Chondrocyte (in vitro differentiated cells): ENCODE results near the gene EDEM3. TPM values are rescaled to one million over a fixed set of nuclear protein-coding genes. Genes with fewer than 3 reads are reported as not detected.
"Not testable (repeated sequence)": the region's sequence is repeated elsewhere in the genome, so short reads cannot be mapped to it uniquely, and the experiment has no call there.

Experiments
- DNase-seq: peaks from one replicate; pipeline ENCODE4 v3.0.0; 2021; ENCODE audit warnings: mixed read lengths, low spot score
- H3K27ac Mint-ChIP-seq: one replicate; pipeline ENCODE4 v1.8.0; 2021; ENCODE audit warnings: mild to moderate bottlenecking, moderate library complexity, mixed read lengths; ENCODE audit not compliant: unreplicated experiment
- H3K27me3 Mint-ChIP-seq: 2 replicates; pipeline ENCODE4 v1.8.0; 2021; ENCODE audit warnings: low read depth, mixed read lengths
- H3K36me3 Mint-ChIP-seq: 2 replicates; pipeline ENCODE4 v1.8.0; 2021; ENCODE audit warnings: low read depth, mixed read lengths
- H3K4me1 Mint-ChIP-seq: 2 replicates; pipeline ENCODE4 v1.8.0; 2021; ENCODE audit warnings: low read depth, mild to moderate bottlenecking, mixed read lengths
- H3K4me3 Mint-ChIP-seq: one replicate; pipeline ENCODE4 v1.8.0; 2021; ENCODE audit warnings: mild to moderate bottlenecking, moderate library complexity, mixed read lengths; ENCODE audit not compliant: unreplicated experiment
- H3K9me3 Mint-ChIP-seq: 2 replicates; pipeline ENCODE4 v1.8.0; 2021; ENCODE audit warnings: low read depth, mixed read lengths
- CTCF ChIP-seq: fragments of 200-600 bp; sonication (generic); IDR thresholded peaks from 2 replicates; pipeline ENCODE4 v1.5.0; 2021; ENCODE audit warnings: antibody characterized with exemption, mild to moderate bottlenecking, moderate library complexity
- total RNA-seq: library from RNA; stranded (reverse); gene quantifications from 3 replicates; pipeline ENCODE4 v1.2.1, GENCODE V29; 2021

EDEM3 gene
- total RNA-seq, 1 donor from 2014 or later, result 31.6 TPM

- H3K4me3 Mint-ChIP-seq, result no peak overlapping the region
- peaks cover 6% of the 10 kb centered on the region for H3K4me1 Mint-ChIP-seq
- H3K27ac Mint-ChIP-seq, result no peak overlapping the region
- H3K27me3 Mint-ChIP-seq, result no peaks in the 10 kb centered on the region
- H3K9me3 Mint-ChIP-seq, result peaks cover 3% of the 10 kb centered on the region
- no peak for TF ChIP-seq CTCF
- DNase-seq, result no peak
- peaks cover 2% of the 10 kb centered on the region for H3K36me3 Mint-ChIP-seq
Measured at GRCh38 chr1:184686540-184686939, 68.1 kb downstream of the EDEM3 start.

GRCh38 chr1:184685116-184685515 is 69.5 kb downstream of the EDEM3 start:
- no peak overlapping the region for H3K4me3 Mint-ChIP-seq
- no peak for DNase-seq
- peaks cover 14% of the 10 kb centered on the region for H3K9me3 Mint-ChIP-seq
- TF ChIP-seq CTCF, result no peak
- H3K27ac Mint-ChIP-seq, result no peak overlapping the region
- H3K4me1 Mint-ChIP-seq, result peaks cover 6% of the 10 kb centered on the region
- no peaks in the 10 kb centered on the region for H3K27me3 Mint-ChIP-seq
- H3K36me3 Mint-ChIP-seq, result peaks cover 10% of the 10 kb centered on the region

GRCh38 chr1:184684285-184685074 is 70.2 kb downstream of the EDEM3 start:
- DNase-seq, result no peak
- Mint-ChIP-seq H3K9me3 (peaks cover 15% of the 10 kb centered on the region), H3K4me1 (peaks cover 6% of the 10 kb centered on the region), H3K27ac (no peak overlapping the region), H3K27me3 (no peaks in the 10 kb centered on the region), H3K4me3 (no peak overlapping the region), H3K36me3 (peaks cover 8% of the 10 kb centered on the region)
- TF ChIP-seq CTCF, result no peak

- H3K4me1 Mint-ChIP-seq, result peaks cover 6% of the 10 kb centered on the region
- H3K27ac Mint-ChIP-seq, result no peak overlapping the region
- peaks cover 8% of the 10 kb centered on the region for H3K36me3 Mint-ChIP-seq
- TF ChIP-seq CTCF, result no peak
- no peak overlapping the region for H3K4me3 Mint-ChIP-seq
- H3K9me3 Mint-ChIP-seq, result peaks cover 15% of the 10 kb centered on the region
- H3K27me3 Mint-ChIP-seq, result no peaks in the 10 kb centered on the region
- no peak for DNase-seq
Measured at GRCh38 chr1:184682956-184683355, 71.7 kb downstream of the EDEM3 start.

- peaks cover 15% of the 10 kb centered on the region for H3K9me3 Mint-ChIP-seq
- not testable (repeated sequence) for DNase-seq, H3K36me3 Mint-ChIP-seq, H3K27me3 Mint-ChIP-seq, H3K4me1 Mint-ChIP-seq, H3K27ac Mint-ChIP-seq, H3K4me3 Mint-ChIP-seq
Measured at GRCh38 chr1:184680611-184681225, 73.9 kb downstream of the EDEM3 start.

- not testable (repeated sequence) for H3K27ac Mint-ChIP-seq, DNase-seq, H3K4me1 Mint-ChIP-seq, H3K27me3 Mint-ChIP-seq, H3K36me3 Mint-ChIP-seq, H3K4me3 Mint-ChIP-seq
- H3K9me3 Mint-ChIP-seq, result peaks cover 15% of the 10 kb centered on the region
Measured at GRCh38 chr1:184679472-184679871, 75.2 kb downstream of the EDEM3 start.
